Occipital lobe (tissue), 2 donors: ENCODE results near the gene MNAT1. TPM values are rescaled to one million over a fixed set of nuclear protein-coding genes. Genes with fewer than 3 reads are reported as not detected.
"Not testable (repeated sequence)": the region's sequence is repeated elsewhere in the genome, so short reads cannot be mapped to it uniquely, and the experiment has no call there.

Source experiments
- DNase-seq: peaks from one replicate; lab custom pipeline; 2025; lab: John Stamatoyannopoulos, UW
- total RNA-seq: library from RNA; depleted of rRNA; stranded (reverse); fragments of >200 nt; gene quantifications from one replicate; pipeline ENCODE4 v1.2.3, GENCODE V29; 2014

The MNAT1 gene
- total RNA-seq, 1 donor from 2014 or later, result 91.9 TPM

DNA sequence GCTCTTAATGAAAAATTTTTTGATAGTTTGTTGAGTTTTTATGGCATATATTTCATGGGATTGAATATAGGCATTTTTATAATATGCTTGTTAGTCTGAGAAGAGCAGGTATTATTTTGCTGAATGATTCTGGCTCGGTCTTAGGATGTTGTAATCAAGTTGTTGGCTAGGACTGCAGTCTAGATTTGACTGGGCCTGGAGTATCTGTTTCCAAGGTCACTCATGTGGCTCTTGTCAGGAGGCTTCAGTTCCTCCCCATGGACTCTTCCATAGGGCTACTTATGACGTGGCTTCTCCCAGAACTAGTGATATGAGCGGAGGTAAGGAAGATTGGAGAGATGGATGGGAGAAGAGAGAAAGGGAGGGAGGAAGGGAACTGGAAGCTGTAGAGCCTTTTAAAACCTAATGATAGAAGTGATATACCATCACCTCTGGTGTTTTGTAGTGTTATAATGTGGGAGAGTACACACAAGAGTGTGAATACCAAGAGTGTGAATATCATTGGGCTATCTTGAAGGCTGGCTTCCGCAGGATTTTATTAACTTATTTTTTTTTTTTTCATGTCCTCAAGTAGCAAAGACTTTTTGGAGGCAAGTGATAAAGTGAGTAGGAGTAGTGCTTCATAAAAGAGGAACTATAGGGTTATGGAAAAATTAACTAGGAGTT, 4.4 kb downstream of the MNAT1 start:
- no peak for DNase-seq

DNA sequence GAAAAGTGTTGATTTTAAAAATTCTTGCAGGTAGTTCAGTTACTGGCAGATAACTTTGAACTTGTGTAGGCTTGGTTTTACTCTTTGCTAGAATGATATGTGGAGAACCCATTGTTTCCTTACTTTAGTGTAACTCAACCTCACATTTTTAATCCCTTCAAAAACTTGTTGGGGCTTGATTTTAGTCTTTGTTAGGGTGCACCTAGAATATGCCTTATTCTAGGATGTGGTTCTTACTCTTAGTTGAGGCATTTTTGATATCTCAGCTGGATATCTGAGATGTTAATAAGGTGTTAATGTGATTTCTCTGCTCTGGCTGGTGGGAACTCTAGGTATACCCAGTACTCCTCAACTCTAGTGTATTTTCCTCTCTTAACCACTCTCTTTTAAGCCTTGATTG, 10.0 kb downstream of the MNAT1 start:
- DNase-seq, result no peak

DNA sequence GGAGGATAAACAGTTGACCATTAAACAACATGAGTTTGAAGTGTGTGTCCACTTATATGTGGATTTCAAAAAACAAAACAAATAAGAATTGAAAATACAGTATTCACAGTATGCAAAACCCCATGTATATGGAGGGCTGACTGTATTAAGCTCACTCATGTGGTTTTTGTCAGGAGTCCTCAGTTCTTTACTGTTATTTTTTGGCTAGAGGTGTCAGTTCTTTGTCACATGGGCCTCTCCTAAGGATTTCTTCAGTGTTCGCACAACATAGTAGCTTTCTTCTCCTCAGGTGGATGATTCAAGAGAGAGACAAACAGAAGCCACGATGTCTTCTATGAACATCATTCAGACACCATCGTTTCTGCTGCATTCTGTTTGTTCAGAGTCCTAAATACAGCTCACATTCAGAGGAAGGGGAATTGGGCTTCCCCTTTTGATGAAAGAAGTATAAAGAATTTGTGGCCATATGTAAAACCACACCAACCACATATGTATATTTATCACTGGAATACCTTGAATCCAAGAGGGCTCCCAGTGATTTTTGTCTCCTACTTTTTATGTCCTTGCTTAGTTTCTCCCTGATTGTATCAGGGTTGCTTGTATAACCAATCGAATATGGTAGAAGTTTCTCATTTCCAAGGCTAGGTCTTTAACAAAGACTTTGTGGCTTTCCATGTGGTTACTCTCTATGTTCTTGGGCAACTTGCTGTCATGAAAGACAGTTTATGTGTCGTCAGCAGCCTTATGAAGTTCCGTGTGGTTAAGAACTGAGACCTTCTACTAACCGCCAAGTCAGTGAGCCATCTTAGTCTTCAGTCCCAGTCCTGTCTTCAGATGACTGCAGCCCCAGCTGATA, 18.9 kb downstream of the MNAT1 start:
- no peak for DNase-seq

DNA sequence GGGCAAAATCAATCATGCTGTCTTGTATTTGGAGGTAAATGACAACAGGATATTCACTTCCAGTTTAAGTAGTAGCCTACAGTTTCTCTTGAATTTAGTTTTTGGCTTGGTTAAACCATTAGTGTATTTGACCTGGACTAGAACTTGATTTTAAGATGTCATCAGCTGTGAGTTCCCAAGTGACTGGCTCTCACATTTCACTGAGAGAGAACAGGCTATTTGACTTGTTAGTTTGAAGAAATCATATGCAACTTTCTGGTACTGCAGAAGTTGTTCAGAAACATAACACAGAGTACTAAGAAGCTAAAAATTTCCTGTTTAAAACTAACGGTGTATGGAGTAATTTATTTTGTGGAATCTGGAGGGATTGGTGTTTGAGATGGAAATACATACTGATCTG, 22.3 kb downstream of the MNAT1 start:
- no peak for DNase-seq

DNA sequence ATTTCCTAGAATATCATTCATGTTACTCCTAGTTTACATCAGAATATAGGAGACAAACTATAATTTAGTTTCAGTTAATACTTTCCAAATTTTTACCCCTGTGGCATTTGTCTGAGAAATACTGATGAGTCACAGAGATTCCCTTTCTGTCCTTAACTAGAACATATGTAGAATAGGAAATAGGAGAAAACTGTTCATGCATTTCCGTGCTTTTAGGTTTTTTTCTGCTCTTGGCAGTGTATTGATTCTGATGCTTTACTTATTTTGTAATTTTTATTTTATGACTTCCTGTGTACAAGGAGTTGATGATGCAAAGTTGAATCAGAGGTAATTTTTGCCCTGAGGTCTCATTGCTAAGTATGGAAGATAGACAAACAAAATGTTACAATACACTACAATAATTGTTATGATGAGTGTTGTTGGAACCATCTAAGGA, 23.0 kb downstream of the MNAT1 start:
- no peak for DNase-seq

DNA sequence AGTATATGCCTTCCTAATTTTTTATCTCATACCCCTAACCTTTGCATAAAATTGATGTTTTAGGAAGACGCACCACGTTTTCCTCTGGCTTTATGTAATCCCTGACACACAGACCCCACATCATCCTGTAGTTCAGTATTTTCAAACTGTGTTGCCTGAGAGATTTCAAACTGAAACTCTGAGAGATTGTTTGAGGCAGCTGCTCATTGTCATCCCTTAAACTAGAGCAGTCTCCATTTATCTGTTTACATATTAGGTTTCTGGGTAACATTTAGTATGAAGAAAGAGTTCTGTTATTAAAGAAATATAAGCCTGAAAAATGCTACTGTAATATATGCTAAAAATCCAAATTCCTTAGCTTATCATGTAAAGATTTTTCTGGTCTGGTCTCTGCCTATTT, 24.3 kb downstream of the MNAT1 start:
- DNase-seq, result no peak

DNA sequence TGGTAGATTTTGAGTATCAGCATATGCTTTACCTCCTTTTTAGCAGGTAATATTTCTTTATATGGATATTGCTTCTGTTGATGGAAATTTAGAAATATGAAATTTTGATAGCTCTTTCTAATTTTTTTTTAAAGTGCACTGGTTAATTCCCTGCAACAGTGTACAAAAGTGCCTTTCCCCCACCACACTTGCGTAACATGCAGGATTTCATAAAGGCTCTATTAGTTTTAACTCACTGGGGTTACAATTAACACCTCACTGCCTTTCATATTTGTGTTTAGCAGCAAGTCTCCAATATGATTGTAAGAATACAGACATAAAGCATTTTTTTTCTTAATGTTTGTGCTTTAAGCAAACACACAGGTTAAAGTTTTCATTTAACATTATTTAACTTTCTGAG, 25.6 kb downstream of the MNAT1 start:
- DNase-seq, result no peak

DNA sequence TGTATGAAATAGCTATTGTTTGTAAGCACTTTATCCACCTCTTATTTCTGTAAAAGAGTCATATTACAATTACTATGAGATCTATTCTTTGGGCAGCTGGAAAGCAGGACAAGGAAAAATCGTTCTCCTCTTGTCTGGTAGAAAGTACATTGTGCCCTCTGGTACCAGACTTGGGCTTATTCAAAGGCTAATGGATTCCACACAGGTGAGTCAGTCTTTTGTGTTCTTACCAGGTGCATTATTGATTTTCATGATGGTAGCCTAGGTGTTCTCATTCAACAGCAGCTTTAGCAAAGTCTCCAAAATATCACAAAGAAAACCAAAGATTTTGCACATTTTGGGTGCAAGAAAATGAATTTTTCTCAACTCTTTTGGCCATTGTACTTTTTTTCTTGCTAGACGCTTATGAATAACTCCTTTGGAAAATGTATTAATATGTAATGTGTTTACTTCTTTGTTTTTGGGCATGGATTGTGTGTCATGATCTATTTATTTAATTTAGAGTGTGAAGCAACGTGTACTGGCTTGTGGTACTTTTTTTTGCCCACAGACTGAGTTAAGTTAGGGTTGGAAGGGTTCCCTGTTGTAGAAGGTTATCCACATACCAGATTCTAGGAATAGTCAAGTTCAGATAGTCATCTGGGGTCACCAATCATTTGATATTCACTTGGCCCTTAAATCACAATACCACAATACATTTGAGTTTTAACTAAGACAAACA, 26.2 kb downstream of the MNAT1 start:
- no peak for DNase-seq

DNA sequence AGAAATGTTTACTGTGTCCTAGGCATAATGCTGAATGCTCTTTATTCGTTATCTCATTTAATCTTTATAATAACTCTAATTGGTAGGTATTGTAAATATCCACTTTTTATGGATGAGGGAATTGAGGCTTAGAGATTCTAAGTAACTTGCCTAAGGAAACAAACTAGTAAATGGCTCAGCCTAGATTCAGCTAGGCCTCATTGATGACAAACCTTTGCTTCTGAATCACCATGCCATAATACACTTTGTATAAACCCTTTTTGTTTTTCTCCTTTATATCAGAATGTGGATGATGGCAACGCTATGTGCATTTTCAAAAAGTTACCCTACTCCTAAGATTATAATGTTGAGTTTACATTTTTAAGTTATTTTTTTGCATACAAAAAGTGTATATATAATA, 34.0 kb downstream of the MNAT1 start:
- DNase-seq, result no peak

DNA sequence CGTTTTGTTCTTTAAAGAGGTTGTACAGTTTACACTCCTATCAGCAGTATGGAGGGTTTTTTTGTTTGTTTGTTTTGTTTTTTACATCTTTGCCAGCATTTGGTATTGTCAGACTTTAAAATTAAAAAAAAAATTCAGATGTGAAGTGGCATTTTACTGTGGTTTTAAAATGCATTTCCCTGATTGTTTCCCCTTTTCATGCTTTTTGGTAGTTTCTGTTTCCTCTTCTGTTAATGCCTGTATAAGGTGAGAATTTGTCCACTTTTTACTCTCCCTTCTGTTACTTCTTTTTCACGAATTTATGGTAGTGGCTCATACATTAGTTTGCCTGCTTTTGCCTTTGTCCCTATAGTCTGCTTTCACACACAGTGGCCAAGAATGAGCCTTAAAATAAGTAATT, 36.6 kb downstream of the MNAT1 start:
- DNase-seq, result no peak

DNA sequence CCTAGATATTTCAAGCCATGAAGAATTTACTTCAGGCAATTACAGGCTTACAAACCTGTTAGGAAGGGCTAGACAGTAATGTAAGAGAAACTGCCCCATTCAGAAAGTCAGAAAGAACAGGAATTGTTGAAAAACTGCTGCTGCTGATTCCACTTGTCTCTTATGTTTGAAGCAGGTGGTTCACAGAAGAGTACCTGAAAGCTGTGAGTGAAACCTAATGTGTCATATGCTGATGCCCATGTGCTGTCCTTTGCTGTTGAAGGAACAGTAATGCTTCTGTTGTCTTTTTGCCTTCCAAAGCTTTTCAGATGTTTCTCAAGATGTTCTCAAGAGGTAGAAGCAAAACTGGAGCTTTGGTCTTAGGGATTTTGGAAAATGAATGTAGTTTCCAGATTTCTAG, 39.0 kb downstream of the MNAT1 start:
- DNase-seq, result no peak

DNA sequence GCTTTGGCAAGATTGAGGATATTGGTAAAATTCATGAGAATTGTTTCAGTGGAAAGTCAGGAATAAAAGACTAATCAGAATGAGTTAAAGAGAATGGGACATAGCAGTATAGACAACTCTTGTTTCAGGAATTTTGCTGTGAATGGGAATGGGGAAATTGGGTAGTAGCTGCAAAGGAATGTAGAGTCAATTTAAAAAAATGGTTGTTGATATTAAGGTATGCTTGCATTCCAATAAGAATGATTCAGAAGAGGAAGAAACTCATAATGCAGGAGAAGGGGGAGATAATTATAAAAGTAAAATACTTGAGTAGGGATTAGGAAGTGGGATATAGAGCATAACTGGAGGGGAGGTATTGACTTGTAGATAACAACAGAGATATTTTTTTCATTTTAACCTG, 40.7 kb downstream of the MNAT1 start:
- DNase-seq, result no peak

DNA sequence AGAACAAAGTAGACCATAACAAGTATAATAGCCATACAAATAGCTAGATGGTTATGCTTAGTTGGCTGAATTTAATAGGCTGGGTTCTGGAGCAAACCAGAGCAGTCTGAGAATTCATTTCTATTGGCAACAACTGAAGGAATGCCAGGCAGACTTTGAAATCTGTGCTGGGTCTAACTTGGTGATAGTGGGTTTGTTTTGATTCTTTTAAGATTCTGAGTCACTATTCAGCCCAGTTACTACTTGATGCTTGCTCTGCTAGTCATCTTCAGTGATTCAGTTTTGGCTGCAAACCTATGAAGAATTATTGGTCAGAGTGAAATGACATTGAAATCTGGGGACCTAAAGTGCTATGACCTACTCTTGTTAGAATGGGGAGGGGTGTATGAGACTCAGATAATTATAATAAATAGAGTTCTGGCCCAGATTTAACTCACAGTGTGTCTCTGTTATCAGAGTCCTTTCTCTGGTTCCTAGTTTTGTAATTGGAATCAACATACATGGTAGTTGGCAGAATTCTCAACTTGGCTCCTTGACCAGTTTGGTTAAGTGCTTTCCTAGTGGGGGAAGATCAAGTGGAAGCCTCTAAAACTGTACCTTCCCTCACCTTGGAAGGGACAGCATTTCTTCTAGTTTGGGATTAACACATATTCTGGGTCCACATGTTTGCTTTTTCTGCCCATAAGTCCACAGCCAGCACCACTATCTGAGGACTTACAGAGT, 43.5 kb downstream of the MNAT1 start:
- DNase-seq, result no peak

DNA sequence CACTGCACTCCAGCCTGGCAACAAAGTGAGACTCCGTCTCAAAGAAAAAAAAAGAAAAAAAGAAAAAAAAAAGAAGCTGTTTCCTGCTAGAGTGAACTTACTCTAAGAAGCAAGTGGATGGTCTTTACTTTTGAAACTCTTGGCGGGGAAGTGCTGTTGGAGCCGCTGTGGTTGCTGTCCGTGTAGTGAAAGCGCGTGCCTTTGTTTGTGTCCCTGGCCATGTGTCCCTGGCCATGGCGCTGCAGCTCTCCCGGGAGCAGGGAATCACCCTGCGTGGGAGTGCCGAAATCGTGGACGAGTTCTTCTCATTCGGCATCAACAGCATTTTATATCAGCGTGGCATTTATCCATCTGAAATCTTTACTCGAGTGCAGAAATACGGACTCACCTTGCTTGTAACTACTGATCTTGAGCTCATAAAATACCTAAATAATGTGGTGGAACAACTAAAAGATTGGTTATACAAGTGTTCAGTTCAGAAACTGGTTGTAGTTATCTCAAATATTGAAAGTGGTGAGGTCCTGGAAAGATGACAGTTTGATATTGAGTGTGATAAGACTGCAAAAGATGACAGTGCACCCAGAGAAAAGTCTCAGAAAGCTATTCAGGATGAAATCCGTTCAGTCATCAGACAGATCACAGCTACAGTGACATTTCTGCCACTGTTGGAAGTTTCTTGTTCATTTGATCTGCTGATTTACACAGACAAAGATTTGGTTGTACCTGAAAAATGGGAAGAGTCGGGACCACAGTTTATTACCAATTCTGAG, 45.4 kb downstream of the MNAT1 start:
- DNase-seq, result not testable (repeated sequence)

DNA sequence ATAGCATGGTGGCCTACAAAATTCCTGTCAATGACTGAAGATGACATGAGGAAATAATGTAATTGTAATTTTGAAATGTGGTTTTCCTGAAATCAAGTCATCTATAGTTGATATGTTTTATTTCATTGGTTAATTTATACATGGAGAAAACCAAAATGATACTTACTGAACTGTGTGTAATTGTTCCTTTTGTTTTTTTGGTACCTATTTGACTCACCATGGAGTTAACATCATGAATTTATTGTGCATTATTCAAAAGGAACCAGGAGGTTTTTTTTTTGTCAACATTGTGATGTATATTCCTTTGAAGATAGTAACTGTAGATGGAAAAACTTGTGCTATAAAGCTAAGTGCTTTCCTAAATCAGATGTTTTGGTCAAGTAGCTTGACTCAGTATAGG, 46.0 kb downstream of the MNAT1 start:
- not testable (repeated sequence) for DNase-seq

DNA sequence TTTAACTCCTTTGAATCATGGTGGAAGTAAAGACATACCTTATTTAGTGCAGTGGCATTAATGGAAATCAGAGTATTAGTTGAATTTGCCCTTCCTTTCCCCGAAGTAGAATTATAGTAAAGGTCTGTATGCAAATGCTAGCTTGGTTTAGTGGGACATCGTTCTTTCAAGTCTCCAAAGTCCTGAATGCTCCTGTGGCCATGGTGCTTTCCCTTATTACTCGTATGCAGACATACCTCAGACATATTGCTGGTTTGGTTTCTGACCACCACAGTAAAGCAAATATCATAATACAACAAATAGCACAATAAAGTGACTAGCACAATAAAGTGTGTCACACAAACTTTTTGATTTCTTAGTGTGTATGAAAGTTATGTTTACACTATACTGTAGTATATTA, 52.3 kb downstream of the MNAT1 start:
- no peak for DNase-seq

DNA sequence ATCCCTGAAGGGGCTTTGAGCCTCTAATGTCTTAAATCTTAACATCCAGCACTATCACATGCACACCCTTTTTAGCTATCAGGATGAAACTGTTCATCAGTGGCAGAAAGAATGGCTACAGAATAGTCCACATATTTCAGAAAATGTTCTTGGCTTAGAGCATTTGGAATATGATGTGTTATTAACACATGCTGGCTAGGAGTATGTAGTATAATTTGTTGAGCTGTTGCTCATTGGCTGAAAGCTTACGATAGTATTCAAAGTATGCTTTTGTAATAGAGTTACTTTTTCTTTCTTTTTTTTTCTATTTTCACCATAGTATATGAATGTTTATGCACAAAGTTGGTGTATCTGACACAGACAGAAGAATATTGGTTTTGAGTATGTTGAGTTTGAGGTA, 55.1 kb downstream of the MNAT1 start:
- no peak for DNase-seq

DNA sequence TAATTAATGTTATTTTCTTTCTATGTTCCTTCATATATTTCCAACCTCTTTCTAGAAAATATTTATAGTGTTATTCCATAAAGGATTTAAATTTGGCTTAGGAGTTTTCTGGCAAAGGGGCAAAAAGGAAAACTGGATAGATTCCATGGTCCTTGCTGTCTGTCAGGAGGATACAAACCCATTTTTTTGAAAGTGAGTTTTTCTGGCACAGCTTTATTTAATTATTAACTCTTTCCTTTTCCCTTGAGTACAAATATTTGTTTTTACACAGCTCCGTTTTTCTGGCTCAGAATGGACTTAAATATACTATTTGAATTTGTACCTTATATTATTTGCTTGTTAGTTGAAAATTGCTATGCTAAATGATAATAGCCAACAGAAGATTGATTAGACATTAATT, 56.3 kb downstream of the MNAT1 start:
- no peak for DNase-seq

DNA sequence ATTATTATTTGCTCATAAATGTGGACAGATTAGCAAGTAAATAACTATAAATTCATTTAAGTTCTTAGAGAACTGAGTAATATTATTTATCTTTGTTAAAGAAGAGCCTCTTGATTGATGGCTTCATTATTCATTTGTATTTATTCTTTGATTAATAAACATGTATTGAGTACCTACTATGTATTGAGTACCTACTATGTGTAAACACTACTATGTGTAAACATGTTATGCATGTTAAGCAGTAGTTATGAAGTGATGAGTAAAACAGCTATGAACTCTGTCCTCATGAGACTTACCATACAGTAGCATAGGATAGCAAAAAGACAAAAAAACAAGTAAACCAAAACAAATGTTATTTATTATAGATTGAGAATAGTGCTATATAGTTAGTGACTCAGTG, 61.9 kb downstream of the MNAT1 start:
- no peak for DNase-seq

DNA sequence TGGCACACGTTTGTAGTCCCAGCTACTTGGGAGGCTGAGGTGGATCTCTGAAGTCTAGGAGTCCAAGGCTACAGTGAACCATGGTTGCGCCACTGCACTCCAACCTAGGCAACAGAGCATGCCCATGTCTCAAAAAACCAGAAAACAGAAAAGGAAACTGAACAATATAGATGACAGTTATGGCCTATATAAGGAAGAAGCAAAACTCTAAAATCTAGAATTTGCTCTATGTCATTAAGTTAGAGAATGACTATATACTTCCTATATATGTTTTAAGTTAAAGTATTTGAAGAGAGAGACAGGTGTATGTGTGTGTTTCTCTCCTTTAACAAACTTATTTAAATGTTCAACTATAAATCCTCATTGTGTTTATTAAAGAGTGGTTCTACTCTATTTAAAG, 65.8 kb downstream of the MNAT1 start:
- no peak for DNase-seq

DNA sequence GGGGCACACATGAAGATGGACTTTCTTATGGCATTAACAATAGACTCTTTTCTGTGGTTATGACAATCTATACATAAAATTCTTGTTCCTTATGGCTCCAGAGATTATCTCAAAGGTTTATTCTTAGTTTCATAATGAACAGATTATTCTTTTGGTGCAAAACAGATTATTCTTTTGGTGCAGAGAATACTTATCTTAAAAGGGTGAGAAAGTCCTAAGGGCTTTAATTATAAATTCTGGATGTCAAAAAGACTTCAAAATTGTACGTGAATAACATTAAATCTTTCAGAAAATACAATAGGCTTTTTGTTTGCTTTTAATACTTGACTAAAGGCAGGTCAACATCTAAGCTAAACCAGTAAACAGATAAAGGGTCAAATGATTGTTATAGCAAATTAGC, 69.3 kb downstream of the MNAT1 start:
- DNase-seq, result no peak
